HT-29 (cell line): Measurements from ENCODE around the gene SYMPK. TPM values are rescaled to one million over a fixed set of nuclear protein-coding genes. Genes with fewer than 3 reads are reported as not detected.

Experiments
- DNase-seq: peaks from one replicate; pipeline ENCODE4 v3.0.0-alpha.2; 2015; ENCODE audit warnings: low spot score
- total RNA-seq: library from RNA; depleted of rRNA; stranded (reverse); fragments of >200 nt; shearing (Covaris generic); gene quantifications from 2 replicates; pipeline ENCODE4 v1.2.3, GENCODE V29; 2014; rRNA removed

SYMPK gene
- total RNA-seq, 1 experiment from 2014 or later, result 117 TPM

GRCh38 chr19:45767881-45768654 lies 94.9 kb downstream of the SYMPK start:
- DNase-seq, result peak; percentile 85

GRCh38 chr19:45767410-45767880 lies 95.5 kb downstream of the SYMPK start:
- peak; percentile 66 for DNase-seq

GRCh38 chr19:45766869-45767346 lies 96.0 kb downstream of the SYMPK start:
- DNase-seq, result no peak

GRCh38 chr19:45766296-45766868 lies 96.6 kb downstream of the SYMPK start:
- no peak for DNase-seq

DNA sequence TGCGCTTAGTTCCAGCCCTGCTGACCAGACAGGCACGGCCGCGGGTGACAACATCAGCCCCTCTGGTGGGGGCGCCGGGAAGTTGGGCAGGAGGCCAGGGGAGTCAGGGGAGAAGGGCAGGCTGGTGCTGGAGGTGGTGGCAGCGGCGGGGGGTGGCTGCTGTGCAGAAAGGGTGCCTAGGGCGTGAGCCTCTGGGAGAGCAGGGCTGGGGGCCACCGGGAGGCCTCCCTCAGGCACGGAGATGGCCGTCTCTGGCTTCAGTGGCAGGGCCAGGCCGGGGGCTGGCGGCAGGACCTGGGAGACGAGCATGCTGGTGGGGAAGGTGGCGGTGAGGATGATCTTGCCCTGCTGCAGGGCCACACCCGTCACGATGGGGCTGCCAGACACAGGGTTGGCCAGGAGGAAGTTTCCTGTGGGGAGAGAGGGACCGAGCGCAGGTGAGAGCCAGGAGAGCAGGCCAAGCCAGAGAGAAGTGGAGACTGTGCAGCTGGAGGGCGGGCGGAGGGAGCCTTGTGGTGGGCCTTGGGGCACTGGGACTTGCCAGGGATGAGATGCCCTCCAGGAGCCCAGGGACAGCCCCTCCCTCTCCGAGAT lies 97.1 kb downstream of the SYMPK start:
- DNase-seq, result peak; percentile 0

Other genes with a start within 250 kb of the SYMPK start
- 38.2 and 39.5 TPM in 2 replicates for gene EML2, start 223.8 kb downstream of the SYMPK start, total RNA-seq
- gene GIPR, start 194.9 kb downstream of the SYMPK start, total RNA-seq, result 4.3 and 5.1 TPM in 2 replicates
- gene SNRPD2, start 171.2 kb downstream of the SYMPK start, total RNA-seq, result 802 and 867 TPM in 2 replicates
- gene QPCTL, start 170.5 kb downstream of the SYMPK start, total RNA-seq, result 34.7 and 36.4 TPM in 2 replicates
- gene FBXO46, start 132.3 kb downstream of the SYMPK start, total RNA-seq, result 44.4 and 57.6 TPM in 2 replicates
- gene MEIOSIN, start 129.7 kb downstream of the SYMPK start, total RNA-seq, result not detected in 2 replicates
- gene SIX5, start 93.9 kb downstream of the SYMPK start, total RNA-seq, result 26.8 and 28.6 TPM in 2 replicates
- 31.1 and 45.7 TPM in 2 replicates for gene DMPK, start 80.7 kb downstream of the SYMPK start, total RNA-seq
- 102 and 108 TPM in 2 replicates for gene DMWD, start 70.3 kb downstream of the SYMPK start, total RNA-seq
- not detected in 2 replicates for gene RSPH6A, start 47.8 kb downstream of the SYMPK start, total RNA-seq
- gene FOXA3, start 1.2 kb upstream of the SYMPK start, total RNA-seq, result 6.1 and 10.7 TPM in 2 replicates
- 119 and 125 TPM in 2 replicates for gene IRF2BP1, start 23.0 kb upstream of the SYMPK start, total RNA-seq
- 8.5 and 10.2 TPM in 2 replicates for gene MYPOP, start 39.5 kb upstream of the SYMPK start, total RNA-seq
- not detected in 2 replicates for gene NANOS2, start 51.6 kb upstream of the SYMPK start, total RNA-seq
- gene NOVA2, start 110.7 kb upstream of the SYMPK start, total RNA-seq, result not detected in 2 replicates
- 20.3 and 24.4 TPM in 2 replicates for gene CCDC61, start 132.3 kb upstream of the SYMPK start, total RNA-seq
- not detected in 2 replicates for gene PGLYRP1, start 159.9 kb upstream of the SYMPK start, total RNA-seq
- gene IGFL4, start 177.9 kb upstream of the SYMPK start, total RNA-seq, result 4.2 and 6.8 TPM in 2 replicates